Body of pancreas (tissue), 4 donors: ENCODE measurements around the gene S100A13.
"Not testable (repeated sequence)": the region's sequence is repeated elsewhere in the genome, so short reads cannot be mapped to it uniquely, and the experiment has no call there.

Experiments used
- CTCF ChIP-seq, 7 experiments: fragments of 450-650 bp in 4 of 7; fragments of 200-600 bp in 3 of 7; sonication (generic) in 3 of 7; IDR thresholded peaks; one replicate each; pipeline ENCODE4 v1.5.1; 2016 to 2019; ENCODE audit warnings: antibody characterized with exemption in 7 of 7
- POLR2A ChIP-seq, 3 donors: fragments of 450-650 bp; IDR thresholded peaks; one replicate each; pipeline ENCODE4 v1.6.1; 2016; ENCODE audit warnings: antibody characterized with exemption in 3 of 3, mild to moderate bottlenecking in 2 of 3

- not testable (repeated sequence) for TF ChIP-seq POLR2A, CTCF (IDR thresholded peaks at IDR 0.05)
Measured at GRCh38 chr1:153668672-153669071, 41.4 kb upstream of the S100A13 start.
